ENCODE measurements around the gene KCNIP4. TPM values are rescaled to one million over a fixed set of nuclear protein-coding genes. Genes with fewer than 3 reads are reported as not detected.

The KCNIP4 gene
- polyA plus RNA-seq, 1 donor (not counting 4 experiments of a cell fraction or from before 2014, with no cell fraction given) = 0.07 TPM

DNA sequence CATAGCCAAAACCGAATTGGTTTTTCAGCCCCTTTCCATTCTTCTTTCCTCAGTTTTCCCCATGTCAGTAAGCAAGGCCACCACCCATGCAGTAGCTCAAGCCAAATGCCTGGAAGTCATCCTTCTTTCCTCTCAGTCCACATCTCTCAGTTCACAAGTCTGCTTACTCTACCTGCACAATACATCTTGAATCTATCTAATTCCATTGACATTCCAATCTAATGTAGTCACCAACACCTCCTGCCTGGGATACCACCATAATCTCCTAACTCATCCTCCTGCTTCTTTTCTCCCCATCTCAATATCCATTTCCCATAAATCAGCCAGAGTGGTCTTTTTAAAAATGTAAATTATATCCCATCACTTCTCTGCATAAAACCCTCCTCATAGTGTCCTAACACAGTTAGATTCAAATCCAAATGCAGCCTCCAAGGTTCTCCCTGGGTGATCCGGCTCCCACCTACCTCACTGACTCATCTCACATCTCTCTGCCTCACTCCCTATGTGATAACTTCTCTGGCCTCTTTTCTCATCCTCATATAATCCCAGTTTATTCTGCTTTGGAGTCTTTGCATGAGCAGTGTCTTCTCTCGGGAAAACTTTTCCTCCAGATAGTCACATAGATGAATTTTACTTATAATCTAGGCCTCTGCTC is 26.9 kb downstream of the KCNIP4 start:
- Histone ChIP-seq H3K27me3 (ENCODE audit: control insufficient read depth, extremely low read depth, insufficient read depth, low read length) (no peaks in the 10 kb centered on the region), H3K4me2 (ENCODE audit: control insufficient read depth, extremely low read depth, insufficient read depth, low read depth, low read length) (no peak overlapping the region), H3K4me1 (ENCODE audit: control insufficient read depth, extremely low read depth, insufficient read depth, low read length) (no peaks in the 10 kb centered on the region), H2AFZ (ENCODE audit: control insufficient read depth, low read length) (no peak overlapping the region), H3K36me3 (ENCODE audit: control insufficient read depth in 2 of 2, extremely low read depth in 1 of 2, insufficient read depth in 2 of 2, low read length in 2 of 2) (no peaks in the 10 kb centered on the region), H3K9ac (ENCODE audit: control insufficient read depth, extremely low read depth, insufficient read depth, low read length) (no peak overlapping the region), H3K79me2 (ENCODE audit: control insufficient read depth, insufficient read depth, low read length) (no peaks in the 10 kb centered on the region), H3K27ac (ENCODE audit: control insufficient read depth, insufficient read depth, low read length) (no peak overlapping the region), H4K20me1 (ENCODE audit: control insufficient read depth, extremely low read depth, insufficient read depth, low read length) (no peaks in the 10 kb centered on the region), H3K4me3 (ENCODE audit: control insufficient read depth in 2 of 3, extremely low read depth in 1 of 3, insufficient read depth in 2 of 3, low read depth in 1 of 3, low read length in 3 of 3) (no peak overlapping the region), H3K9me3 (ENCODE audit: control insufficient read depth, low read depth, low read length) (no peaks in the 10 kb centered on the region), H3K9me1 (ENCODE audit: control insufficient read depth, extremely low read depth, insufficient read depth, low read length) (no peaks in the 10 kb centered on the region)
- no peak for DNase-seq (ENCODE audit: low read depth, low spot score)
- TF ChIP-seq EZH2 (IDR thresholded peaks at IDR 0.05; ENCODE audit: low read length) = no peak
- TF ChIP-seq, protein P1, sequence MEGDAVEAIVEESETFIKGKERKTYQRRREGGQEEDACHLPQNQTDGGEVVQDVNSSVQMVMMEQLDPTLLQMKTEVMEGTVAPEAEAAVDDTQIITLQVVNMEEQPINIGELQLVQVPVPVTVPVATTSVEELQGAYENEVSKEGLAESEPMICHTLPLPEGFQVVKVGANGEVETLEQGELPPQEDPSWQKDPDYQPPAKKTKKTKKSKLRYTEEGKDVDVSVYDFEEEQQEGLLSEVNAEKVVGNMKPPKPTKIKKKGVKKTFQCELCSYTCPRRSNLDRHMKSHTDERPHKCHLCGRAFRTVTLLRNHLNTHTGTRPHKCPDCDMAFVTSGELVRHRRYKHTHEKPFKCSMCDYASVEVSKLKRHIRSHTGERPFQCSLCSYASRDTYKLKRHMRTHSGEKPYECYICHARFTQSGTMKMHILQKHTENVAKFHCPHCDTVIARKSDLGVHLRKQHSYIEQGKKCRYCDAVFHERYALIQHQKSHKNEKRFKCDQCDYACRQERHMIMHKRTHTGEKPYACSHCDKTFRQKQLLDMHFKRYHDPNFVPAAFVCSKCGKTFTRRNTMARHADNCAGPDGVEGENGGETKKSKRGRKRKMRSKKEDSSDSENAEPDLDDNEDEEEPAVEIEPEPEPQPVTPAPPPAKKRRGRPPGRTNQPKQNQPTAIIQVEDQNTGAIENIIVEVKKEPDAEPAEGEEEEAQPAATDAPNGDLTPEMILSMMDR (optimal IDR thresholded peaks at IDR 0.05 in 1 of 3, IDR thresholded peaks at IDR 0.05 in 1 of 3, conservative IDR thresholded peaks at IDR 0.05 in 1 of 3; ENCODE audit: extremely low read depth in 1 of 3, insufficient read depth in 2 of 3, low read length in 3 of 3) = no peak
- dilution Hi-C loops (cut with MboI; ENCODE audit: extremely low pct_ligation_motif_present, low sequenced_read_pairs) = loop anchor here (5.0 kb wide), 1 partner anchor 41 kb away; no protein-coding TSS in a partner anchor
- no peak for FAIRE-seq

DNA sequence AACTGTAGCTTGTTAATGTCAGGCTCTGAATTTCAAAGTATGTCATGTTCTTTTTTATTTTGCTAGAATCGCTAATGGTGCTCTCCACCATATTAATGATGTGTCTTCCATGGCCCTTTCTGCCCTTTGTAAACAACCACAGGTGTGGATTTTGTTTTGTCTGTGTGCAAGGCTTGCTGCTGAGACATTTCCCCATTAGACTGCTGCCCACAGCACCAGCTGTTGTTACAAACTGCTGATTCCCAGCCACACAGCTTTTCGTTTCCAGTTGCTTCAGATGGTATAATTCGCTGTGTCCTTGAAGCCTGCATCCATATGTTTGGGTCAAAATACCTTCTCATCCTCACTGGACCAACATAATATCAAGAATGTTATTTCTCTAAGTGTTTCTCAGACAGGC is 32.8 kb downstream of the KCNIP4 start:
- H4K20me1 ChIP-seq (ENCODE audit: control insufficient read depth, extremely low read depth, insufficient read depth, low read length) = no peaks in the 10 kb centered on the region
- H3K4me3 ChIP-seq (ENCODE audit: control insufficient read depth in 2 of 3, extremely low read depth in 1 of 3, insufficient read depth in 2 of 3, low read depth in 1 of 3, low read length in 3 of 3) = no peak overlapping the region
- no peaks in the 10 kb centered on the region for H3K9me3 ChIP-seq (ENCODE audit: control insufficient read depth, low read depth, low read length)
- H3K36me3 ChIP-seq (ENCODE audit: control insufficient read depth in 2 of 2, extremely low read depth in 1 of 2, insufficient read depth in 2 of 2, low read length in 2 of 2) = no peaks in the 10 kb centered on the region
- no peak overlapping the region for H3K27ac ChIP-seq (ENCODE audit: control insufficient read depth, insufficient read depth, low read length)
- TF ChIP-seq, protein P1 (optimal IDR thresholded peaks at IDR 0.05 in 1 of 3, IDR thresholded peaks at IDR 0.05 in 1 of 3, conservative IDR thresholded peaks at IDR 0.05 in 1 of 3; ENCODE audit: extremely low read depth in 1 of 3, insufficient read depth in 2 of 3, low read length in 3 of 3) = no peak
- TF ChIP-seq EZH2 (IDR thresholded peaks at IDR 0.05; ENCODE audit: low read length) = no peak
- H3K79me2 ChIP-seq (ENCODE audit: control insufficient read depth, insufficient read depth, low read length) = no peaks in the 10 kb centered on the region
- DNase-seq (ENCODE audit: low read depth, low spot score) (no peak), FAIRE-seq (no peak)
- no peaks in the 10 kb centered on the region for H3K27me3 ChIP-seq (ENCODE audit: control insufficient read depth, extremely low read depth, insufficient read depth, low read length)
- H2AFZ ChIP-seq (ENCODE audit: control insufficient read depth, low read length) = no peak overlapping the region
- no peak overlapping the region for H3K9ac ChIP-seq (ENCODE audit: control insufficient read depth, extremely low read depth, insufficient read depth, low read length)
- H3K4me1 ChIP-seq (ENCODE audit: control insufficient read depth, extremely low read depth, insufficient read depth, low read length) = no peaks in the 10 kb centered on the region
- dilution Hi-C loops (cut with MboI; ENCODE audit: extremely low pct_ligation_motif_present, low sequenced_read_pairs) = no loop called here
- no peak overlapping the region for H3K4me2 ChIP-seq (ENCODE audit: control insufficient read depth, extremely low read depth, insufficient read depth, low read depth, low read length)
- H3K9me1 ChIP-seq (ENCODE audit: control insufficient read depth, extremely low read depth, insufficient read depth, low read length) = no peaks in the 10 kb centered on the region

Data from keratinocyte (primary cell).